ENCODE results near the gene SLX9.

GRCh38 chr21:44999972-45000636 lies 60.3 kb downstream of the SLX9 start:
- TF ChIP-seq CTCF (conservative IDR thresholded peaks at IDR 0.05; ENCODE audit: low read depth, low read length) (no peak), EZH2phosphoT487 (IDR thresholded peaks at IDR 0.05; ENCODE audit: borderline replicate concordance, low read length) (no peak), EZH2 (IDR thresholded peaks at IDR 0.05; ENCODE audit: low read length, unreplicated experiment) (no peak)
